SH-SY5Y (cell line): Measurements from ENCODE around the gene REG3G.
A peak's percentile ranks its signal among the peaks of the same experiment; 100 is the strongest.

Experiments used
- GATA2 ChIP-seq: IDR thresholded peaks from 2 replicates; pipeline ENCODE4 v1.6.1; 2011; ENCODE audit warnings: mild to moderate bottlenecking, low read depth, low read length
- GATA3 ChIP-seq: IDR thresholded peaks from 2 replicates; pipeline ENCODE4 v1.6.1; 2011; ENCODE audit warnings: low read depth, mild to moderate bottlenecking, low read length, moderate library complexity

Gene REG3G

GRCh38 chr2:79000008-79000576, 25.4 kb upstream of the REG3G start:
- TF ChIP-seq GATA2 (no peak), GATA3 (no peak)

- TF ChIP-seq GATA2 (no peak), GATA3 (no peak)
Measured at GRCh38 chr2:79001285-79001684, 24.2 kb upstream of the REG3G start.

GRCh38 chr2:79004680-79005079, 20.8 kb upstream of the REG3G start:
- TF ChIP-seq GATA3, result no peak

GRCh38 chr2:79005216-79005615, 20.3 kb upstream of the REG3G start:
- TF ChIP-seq GATA2 (peak; percentile 98), GATA3 (peak; percentile 86)

GRCh38 chr2:79009388-79009787, 16.1 kb upstream of the REG3G start:
- TF ChIP-seq GATA2, result no peak
- TF ChIP-seq GATA3, result no peak

GRCh38 chr2:79011496-79011895, 14.0 kb upstream of the REG3G start:
- TF ChIP-seq GATA3 (no peak), GATA2 (no peak)

GRCh38 chr2:79013629-79014028, 11.9 kb upstream of the REG3G start:
- TF ChIP-seq GATA2, result no peak

GRCh38 chr2:79016342-79016741, 9.2 kb upstream of the REG3G start:
- TF ChIP-seq GATA2, result no peak

GRCh38 chr2:79026061-79026460, 559 bp downstream of the REG3G start:
- TF ChIP-seq GATA3 (no peak), GATA2 (no peak)

- no peak for TF ChIP-seq GATA2
- no peak for TF ChIP-seq GATA3
Measured at GRCh38 chr2:79039944-79040343, 14.4 kb downstream of the REG3G start.

GRCh38 chr2:79041032-79041448, 15.5 kb downstream of the REG3G start:
- TF ChIP-seq GATA2 (no peak), GATA3 (no peak)

GRCh38 chr2:79065201-79065600, 39.7 kb downstream of the REG3G start:
- TF ChIP-seq GATA3 (no peak), GATA2 (no peak)

- TF ChIP-seq GATA3, result no peak
- no peak for TF ChIP-seq GATA2
Measured at GRCh38 chr2:79071078-79071477, 45.6 kb downstream of the REG3G start.
